H1 (cell line): ENCODE results near the gene ANKRD66. TPM values are rescaled to one million over a fixed set of nuclear protein-coding genes. Genes with fewer than 3 reads are reported as not detected.
"Not testable (repeated sequence)": the region's sequence is repeated elsewhere in the genome, so short reads cannot be mapped to it uniquely, and the experiment has no call there.

Experiments
- CTCF ChIA-PET: fragments of 300-600 bp; sonication (Branson Sonifier 250); formaldehyde crosslinking; loops from one replicate; lab custom pipeline; 2021; ENCODE audit not compliant: partially characterized antibody; lab: Charles Lee
- POLR2A ChIA-PET: fragments of 300-600 bp; sonication (Branson Sonifier 250); formaldehyde crosslinking; loops from one replicate; lab custom pipeline; 2021; ENCODE audit warnings: inconsistent platforms; ENCODE audit not compliant: partially characterized antibody; lab: Charles Lee
- DNase-seq, 2 experiments: peaks; one replicate each; pipeline versions ENCODE4 v3.0.0 to v3.0.0-alpha.2; 2010 to 2022; ENCODE audit warnings: low spot score in 2 of 2, low read depth in 1 of 2, mixed read lengths in 1 of 2
- FAIRE-seq: peaks from 2 replicates; lab custom pipeline; 2011; peaks lifted over from hg19 to GRCh38; lab: Jason Lieb, UNC
- H2AFZ ChIP-seq: 2 replicates; pipeline ENCODE4 v1.8.1; 2012; ENCODE audit warnings: low read length, inconsistent platforms
- H2AK5ac ChIP-seq: 2 replicates; pipeline ENCODE4 v1.6.1; 2013; ENCODE audit warnings: low read depth, low read length
- H2BK120ac ChIP-seq: replicated peaks from 2 replicates; pipeline ENCODE3; 2013; ENCODE audit warnings: low read depth, low read length, inconsistent platforms
- H2BK12ac ChIP-seq: 2 replicates; pipeline ENCODE4 v1.6.1; 2013; ENCODE audit warnings: low read depth, low read length
- H2BK15ac ChIP-seq: 2 replicates; pipeline ENCODE4 v1.6.1; 2013; ENCODE audit warnings: low read length
- H2BK20ac ChIP-seq: 2 replicates; pipeline ENCODE4 v1.6.1; 2013; ENCODE audit warnings: low read length
- H2BK5ac ChIP-seq: 2 replicates; pipeline ENCODE4 v1.6.1; 2013; ENCODE audit warnings: low read depth, low read length
- H3K14ac ChIP-seq: 2 replicates; pipeline ENCODE4 v1.6.1; 2013; ENCODE audit warnings: inconsistent platforms; ENCODE audit not compliant: insufficient read length
- H3K18ac ChIP-seq: 2 replicates; pipeline ENCODE4 v1.6.1; 2013; ENCODE audit warnings: low read length; ENCODE audit errors: extremely low read depth
- H3K23ac ChIP-seq: 2 replicates; pipeline ENCODE4 v1.6.1; 2013; ENCODE audit warnings: inconsistent platforms; ENCODE audit not compliant: insufficient read length
- H3K23me2 ChIP-seq: 2 replicates; pipeline ENCODE4 v1.6.1; 2013; ENCODE audit warnings: low read depth, low read length
- H3K27ac ChIP-seq: 2 replicates; pipeline ENCODE4 v1.6.1; 2011; ENCODE audit warnings: low read depth, low read length, inconsistent platforms
- H3K27me3 ChIP-seq, 4 experiments: replicated peaks in 1 of 4; 1 replicate in 1 of 4; 2 replicates in 3 of 4; pipeline versions ENCODE4 v1.6.1 to v1.8.1; 2011 to 2013; ENCODE audit warnings: low read length in 3 of 4, mild to moderate bottlenecking in 3 of 4, inconsistent platforms in 2 of 4, mixed read lengths in 2 of 4, moderate library complexity in 1 of 4; ENCODE audit not compliant: control insufficient read depth in 3 of 4, insufficient read depth in 3 of 4; ENCODE audit errors: extremely low read depth in 1 of 4
- H3K36me3 ChIP-seq, 4 experiments: 2 replicates each; pipeline versions ENCODE4 v1.6.1 to v1.8.1; 2011 to 2013; ENCODE audit warnings: mild to moderate bottlenecking in 4 of 4, low read length in 3 of 4, moderate library complexity in 2 of 4, control low read depth in 1 of 4, inconsistent platforms in 1 of 4; ENCODE audit not compliant: insufficient read depth in 4 of 4, control insufficient read depth in 2 of 4
- H3K4ac ChIP-seq: replicated peaks from 2 replicates; pipeline ENCODE3; 2013; ENCODE audit warnings: low read length, low read depth, mixed read lengths, inconsistent platforms; ENCODE audit not compliant: insufficient read length
- H3K4me1 ChIP-seq, 4 experiments: replicated peaks in 1 of 4; 1 replicate in 1 of 4; 2 replicates in 3 of 4; pipeline versions ENCODE4 v1.6.1 to v1.8.1; 2011 to 2013; ENCODE audit warnings: low read length in 3 of 4, inconsistent platforms in 2 of 4, mixed read lengths in 1 of 4; ENCODE audit not compliant: insufficient read depth in 4 of 4, control insufficient read depth in 3 of 4
- H3K4me2 ChIP-seq, 2 experiments: 2 replicates each; pipeline versions ENCODE4 v1.6.1 to v1.8.1; 2011 to 2013; ENCODE audit warnings: low read depth in 2 of 2, low read length in 2 of 2, control low read depth in 1 of 2, inconsistent platforms in 1 of 2, mild to moderate bottlenecking in 1 of 2; ENCODE audit not compliant: insufficient read depth in 1 of 2
- H3K4me3 ChIP-seq, 4 experiments: fragments of 200-600, 300-600 bp in 1 of 4; sonication (generic), shearing (Covaris generic), sonication (Bioruptor Twin) in 1 of 4; 2 replicates each; pipeline versions ENCODE4 v1.5.1 to v1.8.1; 2011 to 2016; ENCODE audit warnings: low read length in 4 of 4, low read depth in 3 of 4, control low read depth in 2 of 4, inconsistent platforms in 2 of 4, mild to moderate bottlenecking in 2 of 4, mixed read lengths in 1 of 4, moderate library complexity in 1 of 4; ENCODE audit not compliant: insufficient read depth in 2 of 4; ENCODE audit errors: extremely low read depth in 1 of 4
- H3K56ac ChIP-seq: replicated peaks from 2 replicates; pipeline ENCODE3; 2013; ENCODE audit warnings: low read depth, mild to moderate bottlenecking, mixed read lengths, low read length, inconsistent platforms; ENCODE audit not compliant: insufficient read length
- H3K79me1 ChIP-seq: 2 replicates; pipeline ENCODE4 v1.6.1; 2013; ENCODE audit warnings: low read depth, low read length, control low read depth
- H3K79me2 ChIP-seq, 2 experiments: 2 replicates each; pipeline versions ENCODE4 v1.6.1 to v1.8.1; 2012 to 2013; ENCODE audit warnings: low read length in 2 of 2, mild to moderate bottlenecking in 2 of 2, inconsistent platforms in 1 of 2; ENCODE audit not compliant: insufficient read depth in 2 of 2, control insufficient read depth in 1 of 2
- H3K9ac ChIP-seq, 4 experiments: replicated peaks in 1 of 4; 1 replicate in 1 of 4; 2 replicates in 3 of 4; pipeline versions ENCODE4 v1.6.1 to v1.8.1; 2011 to 2013; ENCODE audit warnings: low read depth in 3 of 4, low read length in 3 of 4, control low read depth in 2 of 4, mild to moderate bottlenecking in 2 of 4, moderate library complexity in 2 of 4, inconsistent platforms in 1 of 4; ENCODE audit errors: extremely low read depth in 1 of 4
- H3K9me3 ChIP-seq, 2 experiments: 2 replicates each; pipeline versions ENCODE4 v1.6.1 to v1.8.1; 2012 to 2013; ENCODE audit warnings: mild to moderate bottlenecking in 2 of 2, moderate library complexity in 2 of 2, control low read depth in 1 of 2, inconsistent platforms in 1 of 2, low read depth in 1 of 2, low read length in 1 of 2, mixed read lengths in 1 of 2; ENCODE audit not compliant: insufficient read depth in 2 of 2
- H4K20me1 ChIP-seq, 2 experiments: replicated peaks in 1 of 2; 2 replicates each; pipeline versions ENCODE3 to v1.8.1; 2011 to 2013; ENCODE audit warnings: inconsistent platforms in 2 of 2, low read length in 2 of 2, mild to moderate bottlenecking in 1 of 2; ENCODE audit not compliant: insufficient read depth in 2 of 2, control insufficient read depth in 1 of 2
- H4K5ac ChIP-seq: 2 replicates; pipeline ENCODE4 v1.6.1; 2013; ENCODE audit warnings: low read length, low read depth, mixed read lengths, inconsistent platforms; ENCODE audit not compliant: insufficient read length
- H4K8ac ChIP-seq: 2 replicates; pipeline ENCODE4 v1.8.0; 2013; ENCODE audit warnings: mild to moderate bottlenecking, moderate library complexity, low read length, inconsistent platforms; ENCODE audit not compliant: insufficient read depth; ENCODE audit errors: extremely low read depth
- H4K91ac ChIP-seq: replicated peaks from 2 replicates; pipeline ENCODE3; 2013; ENCODE audit warnings: low read length, mixed read lengths, inconsistent platforms; ENCODE audit not compliant: insufficient read length
- WGBS, 2 experiments: shearing (Covaris generic) in 1 of 2; methylation state at CpG; one replicate each; pipeline versions ENCODE4 v1.1.6 to v1.1.7; 2013 to 2015; ENCODE audit warnings: low lambda C conversion rate in 2 of 2, mixed read lengths in 2 of 2, inconsistent platforms in 1 of 2, low coverage in 1 of 2, missing lambda C conversion rate in 1 of 2; ENCODE audit not compliant: insufficient replicate concordance in 2 of 2, insufficient coverage in 1 of 2, insufficient read length in 1 of 2; ENCODE audit errors: extremely low coverage in 1 of 2, missing lambda C conversion rate in 1 of 2; 5-methylcytosine and 5-hydroxymethylcytosine counted together
- polyA plus RNA-seq, 7 experiments: library from polyadenylated mRNA; depleted of rRNA in 3 of 7; stranded (reverse) in 5 of 7; unstranded in 2 of 7; fragments of >200 nt in 5 of 7; fragments of 200-250 nt in 2 of 7; gene quantifications; 1 replicate in 5 of 7; 2 replicates in 1 of 7; 4 replicates in 1 of 7; pipeline versions ENCODE4 v1.2.1 to v1.2.3, GENCODE V29; 2011 to 2013; ENCODE audit warnings: missing spikeins in 2 of 7, mixed read lengths in 2 of 7
- total RNA-seq: library from RNA; stranded (reverse); fragmentation: NEBNext Ultra II Directional; extraction: Animal tissue kit (Norgen Biotek cat#: 25700); gene quantifications from 2 replicates; pipeline ENCODE4 v1.2.1, GENCODE V29; 2021

ANKRD66 gene
- total and polyA plus RNA-seq, 2 of the 8 experiments (the other 6 are each of a cell fraction or from before 2014, with no cell fraction given): 0.05 TPM; not detected in 1

DNA sequence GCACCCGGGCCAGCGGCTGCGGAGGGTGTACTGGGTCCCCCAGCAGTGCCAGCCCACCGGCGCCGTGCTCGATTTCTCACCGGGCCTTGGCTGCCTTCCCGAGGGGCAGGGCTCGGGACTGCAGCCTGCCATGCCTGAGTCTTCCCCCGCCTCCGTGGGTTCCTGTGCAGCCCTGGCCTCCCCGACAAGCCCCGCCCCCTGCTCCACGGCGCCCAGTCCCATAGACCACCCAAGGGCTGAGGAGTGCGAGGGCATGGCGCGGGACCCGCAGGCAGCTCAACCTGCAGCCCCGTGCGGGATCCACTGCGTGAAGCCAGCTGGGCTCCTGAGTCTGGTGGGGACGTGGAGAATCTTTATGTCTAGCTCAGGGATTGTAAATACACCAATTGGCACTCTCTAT lies 28.0 kb downstream of the ANKRD66 start:
- POLR2A ChIA-PET: interaction anchor here (1.1 kb wide), 1 partner anchor 69 kb away, joined by 3 read pairs; no protein-coding TSS in a partner anchor
- H2BK5ac ChIP-seq, H2BK120ac ChIP-seq, H3K79me1 ChIP-seq, H3K27me3 ChIP-seq, DNase-seq, H3K14ac ChIP-seq, H3K4me3 ChIP-seq, FAIRE-seq, H2BK20ac ChIP-seq, H3K9me3 ChIP-seq, H3K56ac ChIP-seq, H2BK15ac ChIP-seq, H3K27ac ChIP-seq, H2AFZ ChIP-seq, H4K91ac ChIP-seq, H2BK12ac ChIP-seq, H3K79me2 ChIP-seq, H4K20me1 ChIP-seq, H3K9ac ChIP-seq, H2AK5ac ChIP-seq, H3K4me1 ChIP-seq, H3K18ac ChIP-seq, H3K23me2 ChIP-seq, H4K8ac ChIP-seq, H3K4ac ChIP-seq, H3K36me3 ChIP-seq, H3K23ac ChIP-seq, H4K5ac ChIP-seq, H3K4me2 ChIP-seq: not testable (repeated sequence)
- WGBS, 2 experiments: 97% methylated on average over 8 of the region's 24 CpGs; no CpG with 5 or more reads in 1 of the 2 experiments
- CTCF ChIA-PET: interaction anchor here (1.0 to 1.4 kb wide), 2 partner anchors 44 to 97 kb away, joined by 3 read pairs; no protein-coding TSS in a partner anchor
